ENCODE measurements around the gene SOCS7. TPM values are rescaled to one million over a fixed set of nuclear protein-coding genes. Genes with fewer than 3 reads are reported as not detected.
A peak's percentile ranks its signal among the peaks of the same experiment; 100 is the strongest.

The SOCS7 gene
- total RNA-seq, 1 donor from 2014 or later, result 33.6 TPM

GRCh38 chr17:38452719-38453118 lies 101.1 kb downstream of the SOCS7 start:
- Mint-ChIP-seq H3K4me3 (peak overlapping the region; percentile 73), H3K36me3 (peaks cover 3% of the 10 kb centered on the region), H3K4me1 (peaks cover 78% of the 10 kb centered on the region), H3K27ac (peak overlapping the region; percentile 96), H3K27me3 (ENCODE audit: low read depth) (no peaks in the 10 kb centered on the region), H3K9me3 (no peaks in the 10 kb centered on the region)
- no peak for DNase-seq (ENCODE audit: low spot score in 2 of 2, unreplicated experiment in 2 of 2)
- TF ChIP-seq, protein P1, sequence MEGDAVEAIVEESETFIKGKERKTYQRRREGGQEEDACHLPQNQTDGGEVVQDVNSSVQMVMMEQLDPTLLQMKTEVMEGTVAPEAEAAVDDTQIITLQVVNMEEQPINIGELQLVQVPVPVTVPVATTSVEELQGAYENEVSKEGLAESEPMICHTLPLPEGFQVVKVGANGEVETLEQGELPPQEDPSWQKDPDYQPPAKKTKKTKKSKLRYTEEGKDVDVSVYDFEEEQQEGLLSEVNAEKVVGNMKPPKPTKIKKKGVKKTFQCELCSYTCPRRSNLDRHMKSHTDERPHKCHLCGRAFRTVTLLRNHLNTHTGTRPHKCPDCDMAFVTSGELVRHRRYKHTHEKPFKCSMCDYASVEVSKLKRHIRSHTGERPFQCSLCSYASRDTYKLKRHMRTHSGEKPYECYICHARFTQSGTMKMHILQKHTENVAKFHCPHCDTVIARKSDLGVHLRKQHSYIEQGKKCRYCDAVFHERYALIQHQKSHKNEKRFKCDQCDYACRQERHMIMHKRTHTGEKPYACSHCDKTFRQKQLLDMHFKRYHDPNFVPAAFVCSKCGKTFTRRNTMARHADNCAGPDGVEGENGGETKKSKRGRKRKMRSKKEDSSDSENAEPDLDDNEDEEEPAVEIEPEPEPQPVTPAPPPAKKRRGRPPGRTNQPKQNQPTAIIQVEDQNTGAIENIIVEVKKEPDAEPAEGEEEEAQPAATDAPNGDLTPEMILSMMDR (IDR thresholded peaks at IDR 0.05; ENCODE audit: unreplicated experiment), result no peak

DNA sequence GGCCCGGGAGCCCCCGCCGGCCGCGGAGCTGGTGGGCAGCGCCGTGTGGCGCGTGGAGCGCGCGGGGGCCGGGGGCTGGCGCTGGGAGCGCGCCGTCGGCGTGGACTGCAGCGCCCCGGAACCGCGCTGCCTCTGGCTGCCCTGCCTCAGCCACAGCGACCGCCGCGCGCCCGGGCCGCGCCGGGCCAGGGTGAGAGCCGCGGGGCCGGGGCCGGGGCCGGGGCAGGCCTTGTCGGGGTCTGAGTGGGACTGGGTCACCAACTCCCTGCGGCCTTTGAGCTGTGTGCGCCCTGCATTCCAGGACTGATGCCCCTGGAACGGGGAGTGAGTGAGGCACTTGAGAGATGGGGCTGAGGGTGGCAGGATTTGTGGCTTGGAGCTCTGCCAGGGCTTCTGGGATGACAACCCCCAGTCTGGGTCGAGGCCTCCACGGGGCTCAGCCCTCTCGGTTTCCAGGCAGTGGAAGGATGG lies 102.3 kb downstream of the SOCS7 start:
- H3K9me3 Mint-ChIP-seq, result no peaks in the 10 kb centered on the region

GRCh38 chr17:38454532-38454931 lies 102.9 kb downstream of the SOCS7 start:
- TF ChIP-seq, protein P1 (IDR thresholded peaks at IDR 0.05; ENCODE audit: unreplicated experiment), result no peak
- DNase-seq (ENCODE audit: low spot score in 2 of 2, unreplicated experiment in 2 of 2), result no peak
- peak overlapping the region; percentile 81 for H3K27ac Mint-ChIP-seq
- H3K9me3 Mint-ChIP-seq, result no peaks in the 10 kb centered on the region
- peaks cover 65% of the 10 kb centered on the region for H3K4me1 Mint-ChIP-seq
- H3K36me3 Mint-ChIP-seq, result peaks cover 3% of the 10 kb centered on the region
- peak overlapping the region; percentile 75 for H3K4me3 Mint-ChIP-seq
- H3K27me3 Mint-ChIP-seq (ENCODE audit: low read depth), result no peaks in the 10 kb centered on the region

More for the DNA sequence above, 102.3 kb downstream of the SOCS7 start:
- no peak for DNase-seq (ENCODE audit: low spot score in 2 of 2, unreplicated experiment in 2 of 2)
- Mint-ChIP-seq H3K4me1 (peaks cover 70% of the 10 kb centered on the region), H3K27ac (peak overlapping the region; percentile 81), H3K4me3 (peak overlapping the region; percentile 75), H3K36me3 (peaks cover 3% of the 10 kb centered on the region), H3K27me3 (ENCODE audit: low read depth) (no peaks in the 10 kb centered on the region)
- TF ChIP-seq, protein P1 (IDR thresholded peaks at IDR 0.05; ENCODE audit: unreplicated experiment), result no peak

Other genes with a start within 250 kb of the SOCS7 start
- gene TBC1D3E, start 223.9 kb upstream of the SOCS7 start, total RNA-seq, result not detected in 3 replicates
- gene TBC1D3, start 159.3 kb upstream of the SOCS7 start, total RNA-seq, result not detected in 3 replicates
- 39.9 to 42.9 TPM (median 41.9 TPM) in 3 replicates for gene MRPL45, start 54.7 kb upstream of the SOCS7 start, total RNA-seq
- 0.22 to 0.77 TPM (median 0.25 TPM) in 3 replicates for gene GPR179, start 7.9 kb upstream of the SOCS7 start, total RNA-seq
- gene ARHGAP23, start 76.6 kb downstream of the SOCS7 start, total RNA-seq, result 86.7 to 89.1 TPM (median 87.2 TPM) in 3 replicates